SK-N-SH treated with all-trans-retinoic acid at 6 μM for 48 hours (cell line): ENCODE measurements around the gene PPARA.

Experiments used
- ATAC-seq: fragments of 200-7000 bp; cut with Tn5 transposase; 3 replicates; pipeline ENCODE4 v1.9.1; 2020; ENCODE audit warnings: mild to moderate bottlenecking, moderate library complexity
- ARNTL ChIP-seq: fragments of 450-650 bp; formaldehyde crosslinking; IDR thresholded peaks from 2 replicates; pipeline ENCODE4 v1.5.0; 2020; ENCODE audit warnings: low read depth, mild to moderate bottlenecking, moderate library complexity, borderline replicate concordance
- BACH2 ChIP-seq: fragments of 250-450 bp; sonication (Bioruptor Pico); IDR thresholded peaks from 2 replicates; pipeline ENCODE4 v1.9.0; 2021; ENCODE audit warnings: mild to moderate bottlenecking, borderline replicate concordance
- ESRRG ChIP-seq: fragments of 250-450 bp; sonication (Bioruptor Pico); IDR thresholded peaks from 2 replicates; pipeline ENCODE4 v1.6.1; 2021; ENCODE audit warnings: mild to moderate bottlenecking
- GLIS3 ChIP-seq: fragments of 250-450 bp; sonication (Bioruptor Pico); IDR thresholded peaks from 2 replicates; pipeline ENCODE4 v1.5.0; 2020; ENCODE audit warnings: mild to moderate bottlenecking, moderate library complexity
- ISL1 ChIP-seq: fragments of 250-450 bp; sonication (Bioruptor Pico); IDR thresholded peaks from 2 replicates; pipeline ENCODE4 v2.1.2; 2022; ENCODE audit warnings: mild to moderate bottlenecking, moderate library complexity
- OSR1 ChIP-seq: fragments of 250-450 bp; sonication (Bioruptor Pico); IDR thresholded peaks from 2 replicates; pipeline ENCODE4 v1.8.0; 2022; ENCODE audit warnings: moderate library complexity, mild to moderate bottlenecking, inconsistent platforms
- PPARA ChIP-seq: fragments of 250-450 bp; sonication (Bioruptor Pico); IDR thresholded peaks from 2 replicates; pipeline ENCODE4 v1.5.0; 2020; ENCODE audit warnings: mild to moderate bottlenecking, borderline replicate concordance
- RARB ChIP-seq: fragments of 250-450 bp; sonication (Bioruptor Pico); IDR thresholded peaks from 2 replicates; pipeline ENCODE4 v1.8.0; 2021; ENCODE audit warnings: mild to moderate bottlenecking, moderate library complexity
- SNAI2 ChIP-seq: fragments of 250-450 bp; sonication (Bioruptor Pico); IDR thresholded peaks from 2 replicates; pipeline ENCODE4 v1.5.0; 2020; ENCODE audit warnings: mild to moderate bottlenecking, moderate library complexity
- TCF4 ChIP-seq: fragments of 250-450 bp; sonication (Bioruptor Pico); IDR thresholded peaks from 2 replicates; pipeline ENCODE4 v1.8.0; 2021; ENCODE audit warnings: mild to moderate bottlenecking, moderate library complexity, borderline replicate concordance
- TOX ChIP-seq: fragments of 250-450 bp; sonication (Bioruptor Pico); IDR thresholded peaks from 2 replicates; pipeline ENCODE4 v1.8.0; 2021; ENCODE audit warnings: mild to moderate bottlenecking, moderate library complexity, borderline replicate concordance
- TSHZ2 ChIP-seq: fragments of 250-450 bp; sonication (Bioruptor Pico); IDR thresholded peaks from 2 replicates; pipeline ENCODE4 v1.5.0; 2020; ENCODE audit warnings: mild to moderate bottlenecking, moderate library complexity
- ZC3H10 ChIP-seq: fragments of 250-450 bp; sonication (Bioruptor Pico); IDR thresholded peaks from 2 replicates; pipeline ENCODE4 v1.5.1; 2021; ENCODE audit warnings: mild to moderate bottlenecking, moderate library complexity
- ZFP30 ChIP-seq: fragments of 450-650 bp; formaldehyde crosslinking; IDR thresholded peaks from 2 replicates; pipeline ENCODE4 v1.5.0; 2022; ENCODE audit warnings: mild to moderate bottlenecking, moderate library complexity
- ZNF70 ChIP-seq: fragments of 450-650 bp; formaldehyde crosslinking; IDR thresholded peaks from 2 replicates; pipeline ENCODE4 v1.5.0; 2020; ENCODE audit warnings: mild to moderate bottlenecking, moderate library complexity
- ZNF8 ChIP-seq: fragments of 450-650 bp; formaldehyde crosslinking; IDR thresholded peaks from 2 replicates; pipeline ENCODE4 v1.5.0; 2020; ENCODE audit warnings: mild to moderate bottlenecking, moderate library complexity
- TF ChIP-seq, protein P1 (sequence below): fragments of 250-450 bp; sonication (Bioruptor Pico); IDR thresholded peaks from 2 replicates; pipeline ENCODE4 v1.8.0; 2020; ENCODE audit warnings: mild to moderate bottlenecking, moderate library complexity, borderline replicate concordance
- TF ChIP-seq, protein P2 (sequence below): fragments of 250-450 bp; sonication (Bioruptor Pico); IDR thresholded peaks from 2 replicates; pipeline ENCODE4 v1.8.0; 2021; ENCODE audit warnings: low read depth, mild to moderate bottlenecking, moderate library complexity, borderline replicate concordance
- TF ChIP-seq, protein P3 (sequence below): fragments of 250-450 bp; sonication (Bioruptor Pico); IDR thresholded peaks from 2 replicates; pipeline ENCODE4 v1.5.1; 2020; ENCODE audit warnings: low read depth, mild to moderate bottlenecking, moderate library complexity
- TF ChIP-seq, protein P4 (sequence below): fragments of 250-450 bp; sonication (Bioruptor Pico); IDR thresholded peaks from 2 replicates; pipeline ENCODE4 v1.5.1; 2021; ENCODE audit warnings: mild to moderate bottlenecking, moderate library complexity

Gene PPARA

DNA sequence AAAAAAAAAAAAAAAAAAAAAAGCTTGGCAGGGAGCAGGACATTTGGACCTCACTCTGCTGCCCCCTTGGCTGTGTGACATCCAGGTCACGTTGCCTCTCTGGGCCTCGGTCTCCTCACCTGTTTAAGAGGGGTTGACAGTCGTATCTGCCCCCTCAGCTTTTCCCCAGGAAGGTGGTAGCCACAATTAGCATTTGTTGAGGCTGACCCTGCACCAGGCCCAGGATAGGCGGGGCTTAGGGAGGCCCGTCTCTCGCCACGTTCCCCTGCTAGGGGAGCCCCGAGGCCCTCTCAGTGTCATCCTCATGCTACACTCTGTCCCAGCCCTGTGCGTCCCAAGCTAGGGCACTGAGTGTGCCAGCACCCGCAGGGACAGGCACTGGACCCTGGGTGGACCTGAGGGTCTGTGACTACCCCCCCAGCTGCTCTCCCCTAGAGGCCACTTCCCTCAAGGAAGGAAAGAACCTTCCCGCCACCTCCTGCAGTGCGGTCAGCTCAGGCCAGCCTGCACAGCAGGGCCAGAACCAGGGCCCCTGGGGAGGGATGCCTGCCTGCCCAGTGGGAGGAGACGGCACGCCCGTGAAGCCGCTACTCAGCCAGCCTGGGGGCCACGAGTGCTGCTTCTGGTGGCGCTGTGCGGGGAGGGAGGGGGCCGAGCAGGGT is 38.5 kb upstream of the PPARA start:
- TF ChIP-seq TCF4 (CRISPR knock-in tag) (no peak), GLIS3 (CRISPR knock-in tag) (no peak), BACH2 (CRISPR knock-in tag) (no peak), PPARA (CRISPR knock-in tag) (no peak), ISL1 (CRISPR knock-in tag) (no peak), SNAI2 (CRISPR knock-in tag) (no peak), TSHZ2 (CRISPR knock-in tag) (no peak)
- ATAC-seq, result no peak

- TF ChIP-seq, protein P1, sequence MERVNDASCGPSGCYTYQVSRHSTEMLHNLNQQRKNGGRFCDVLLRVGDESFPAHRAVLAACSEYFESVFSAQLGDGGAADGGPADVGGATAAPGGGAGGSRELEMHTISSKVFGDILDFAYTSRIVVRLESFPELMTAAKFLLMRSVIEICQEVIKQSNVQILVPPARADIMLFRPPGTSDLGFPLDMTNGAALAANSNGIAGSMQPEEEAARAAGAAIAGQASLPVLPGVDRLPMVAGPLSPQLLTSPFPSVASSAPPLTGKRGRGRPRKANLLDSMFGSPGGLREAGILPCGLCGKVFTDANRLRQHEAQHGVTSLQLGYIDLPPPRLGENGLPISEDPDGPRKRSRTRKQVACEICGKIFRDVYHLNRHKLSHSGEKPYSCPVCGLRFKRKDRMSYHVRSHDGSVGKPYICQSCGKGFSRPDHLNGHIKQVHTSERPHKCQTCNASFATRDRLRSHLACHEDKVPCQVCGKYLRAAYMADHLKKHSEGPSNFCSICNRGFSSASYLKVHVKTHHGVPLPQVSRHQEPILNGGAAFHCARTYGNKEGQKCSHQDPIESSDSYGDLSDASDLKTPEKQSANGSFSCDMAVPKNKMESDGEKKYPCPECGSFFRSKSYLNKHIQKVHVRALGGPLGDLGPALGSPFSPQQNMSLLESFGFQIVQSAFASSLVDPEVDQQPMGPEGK (CRISPR knock-in tag), result no peak
- TF ChIP-seq ZFP30 (CRISPR knock-in tag), result no peak
- no peak for TF ChIP-seq ESRRG (CRISPR knock-in tag)
- TF ChIP-seq GLIS3 (CRISPR knock-in tag), result no peak
- no peak for TF ChIP-seq TCF4 (CRISPR knock-in tag)
- TF ChIP-seq, all 23 proteins: peak for 0
- no peak for ATAC-seq
Measured at GRCh38 chr22:46112405-46112804, 37.9 kb upstream of the PPARA start.

- no peak for ATAC-seq
- TF ChIP-seq TOX (CRISPR knock-in tag) (no peak), ZNF8 (CRISPR knock-in tag) (no peak), SNAI2 (CRISPR knock-in tag) (no peak), TSHZ2 (CRISPR knock-in tag) (no peak), BACH2 (CRISPR knock-in tag) (no peak), ZC3H10 (no peak), PPARA (CRISPR knock-in tag) (no peak), OSR1 (no peak), RARB (no peak), ZNF70 (CRISPR knock-in tag) (no peak), ARNTL (CRISPR knock-in tag) (no peak), ZFP30 (CRISPR knock-in tag) (no peak), ISL1 (CRISPR knock-in tag) (no peak)
- TF ChIP-seq, protein P1 (CRISPR knock-in tag), result no peak
- TF ChIP-seq, protein P2, sequence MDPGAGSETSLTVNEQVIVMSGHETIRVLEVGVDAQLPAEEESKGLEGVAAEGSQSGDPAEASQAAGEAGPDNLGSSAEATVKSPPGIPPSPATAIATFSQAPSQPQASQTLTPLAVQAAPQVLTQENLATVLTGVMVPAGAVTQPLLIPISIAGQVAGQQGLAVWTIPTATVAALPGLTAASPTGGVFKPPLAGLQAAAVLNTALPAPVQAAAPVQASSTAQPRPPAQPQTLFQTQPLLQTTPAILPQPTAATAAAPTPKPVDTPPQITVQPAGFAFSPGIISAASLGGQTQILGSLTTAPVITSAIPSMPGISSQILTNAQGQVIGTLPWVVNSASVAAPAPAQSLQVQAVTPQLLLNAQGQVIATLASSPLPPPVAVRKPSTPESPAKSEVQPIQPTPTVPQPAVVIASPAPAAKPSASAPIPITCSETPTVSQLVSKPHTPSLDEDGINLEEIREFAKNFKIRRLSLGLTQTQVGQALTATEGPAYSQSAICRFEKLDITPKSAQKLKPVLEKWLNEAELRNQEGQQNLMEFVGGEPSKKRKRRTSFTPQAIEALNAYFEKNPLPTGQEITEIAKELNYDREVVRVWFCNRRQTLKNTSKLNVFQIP (CRISPR knock-in tag), result no peak
- TF ChIP-seq, protein P3, sequence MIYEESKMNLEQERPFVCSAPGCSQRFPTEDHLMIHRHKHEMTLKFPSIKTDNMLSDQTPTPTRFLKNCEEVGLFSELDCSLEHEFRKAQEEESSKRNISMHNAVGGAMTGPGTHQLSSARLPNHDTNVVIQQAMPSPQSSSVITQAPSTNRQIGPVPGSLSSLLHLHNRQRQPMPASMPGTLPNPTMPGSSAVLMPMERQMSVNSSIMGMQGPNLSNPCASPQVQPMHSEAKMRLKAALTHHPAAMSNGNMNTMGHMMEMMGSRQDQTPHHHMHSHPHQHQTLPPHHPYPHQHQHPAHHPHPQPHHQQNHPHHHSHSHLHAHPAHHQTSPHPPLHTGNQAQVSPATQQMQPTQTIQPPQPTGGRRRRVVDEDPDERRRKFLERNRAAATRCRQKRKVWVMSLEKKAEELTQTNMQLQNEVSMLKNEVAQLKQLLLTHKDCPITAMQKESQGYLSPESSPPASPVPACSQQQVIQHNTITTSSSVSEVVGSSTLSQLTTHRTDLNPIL (CRISPR knock-in tag), result no peak
- TF ChIP-seq, protein P4, sequence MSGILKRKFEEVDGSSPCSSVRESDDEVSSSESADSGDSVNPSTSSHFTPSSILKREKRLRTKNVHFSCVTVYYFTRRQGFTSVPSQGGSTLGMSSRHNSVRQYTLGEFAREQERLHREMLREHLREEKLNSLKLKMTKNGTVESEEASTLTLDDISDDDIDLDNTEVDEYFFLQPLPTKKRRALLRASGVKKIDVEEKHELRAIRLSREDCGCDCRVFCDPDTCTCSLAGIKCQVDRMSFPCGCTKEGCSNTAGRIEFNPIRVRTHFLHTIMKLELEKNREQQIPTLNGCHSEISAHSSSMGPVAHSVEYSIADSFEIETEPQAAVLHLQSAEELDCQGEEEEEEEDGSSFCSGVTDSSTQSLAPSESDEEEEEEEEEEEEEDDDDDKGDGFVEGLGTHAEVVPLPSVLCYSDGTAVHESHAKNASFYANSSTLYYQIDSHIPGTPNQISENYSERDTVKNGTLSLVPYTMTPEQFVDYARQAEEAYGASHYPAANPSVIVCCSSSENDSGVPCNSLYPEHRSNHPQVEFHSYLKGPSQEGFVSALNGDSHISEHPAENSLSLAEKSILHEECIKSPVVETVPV (CRISPR knock-in tag), result no peak
- TF ChIP-seq, all 23 proteins: peak for 0
Measured at GRCh38 chr22:46113110-46113909, 37.0 kb upstream of the PPARA start.
